ENCODE results near the gene NPAS2.

Gene NPAS2

GRCh38 chr2:100995309-100996075 lies 175.6 kb downstream of the NPAS2 start:
- no peak for DNase-seq

- DNase-seq = no peak
Measured at GRCh38 chr2:100997509-100998234, 177.7 kb downstream of the NPAS2 start.

- DNase-seq = no peak
Measured at GRCh38 chr2:100998235-100998573, 178.3 kb downstream of the NPAS2 start.

GRCh38 chr2:100999995-101000394 lies 180.1 kb downstream of the NPAS2 start:
- no peak for DNase-seq

- DNase-seq = peak; percentile 69 to 73
Measured at GRCh38 chr2:101001691-101002561, 182.0 kb downstream of the NPAS2 start, which contains the start of gene RPL31. RPL31 (plus strand) TSS chr2:101002289; CDS start chr2:101002702, 413 bp downstream.

GRCh38 chr2:101002562-101003277 lies 182.8 kb downstream of the NPAS2 start:
- DNase-seq = no peak

- no peak for DNase-seq
Measured at GRCh38 chr2:101003278-101003775, 183.4 kb downstream of the NPAS2 start.

- DNase-seq = no peak
Measured at GRCh38 chr2:101004620-101005325, 184.8 kb downstream of the NPAS2 start.

GRCh38 chr2:101006065-101006715 lies 186.3 kb downstream of the NPAS2 start:
- no peak for DNase-seq

GRCh38 chr2:101007415-101008345 lies 187.7 kb downstream of the NPAS2 start:
- no peak for DNase-seq

GRCh38 chr2:101011152-101011551 lies 191.2 kb downstream of the NPAS2 start:
- DNase-seq = no peak

GRCh38 chr2:101012054-101012705 lies 192.2 kb downstream of the NPAS2 start:
- DNase-seq = no peak

GRCh38 chr2:101012706-101013181 lies 192.8 kb downstream of the NPAS2 start:
- peak in 1 of 2 experiments; percentile 9 for DNase-seq

GRCh38 chr2:101014264-101014857 lies 194.4 kb downstream of the NPAS2 start:
- DNase-seq = no peak

- no peak for DNase-seq
Measured at GRCh38 chr2:101017371-101017770, 197.4 kb downstream of the NPAS2 start.

- DNase-seq = no peak
Measured at GRCh38 chr2:101018934-101019333, 199.0 kb downstream of the NPAS2 start.

- no peak for DNase-seq
Measured at GRCh38 chr2:101022221-101022620, 202.3 kb downstream of the NPAS2 start.

GRCh38 chr2:101023327-101024107 lies 203.6 kb downstream of the NPAS2 start:
- no peak for DNase-seq

Data from AML-193 (cell line).